NCI-H1105 (cell line): ENCODE data around the gene IGSF21.
A peak's percentile ranks its signal among the peaks of the same experiment; 100 is the strongest.

Experiments
- DNase-seq: peaks from one replicate; lab custom pipeline; 2025; lab: John Stamatoyannopoulos, UW

Gene IGSF21

GRCh38 chr1:18097206-18097605 is 10.4 kb upstream of the IGSF21 start:
- no peak for DNase-seq

GRCh38 chr1:18099026-18099425 is 8.6 kb upstream of the IGSF21 start:
- DNase-seq, result no peak

- no peak for DNase-seq
These were observed 7.5 kb upstream of the IGSF21 start for GRCh38 chr1:18100060-18100459.

- DNase-seq, result peak; percentile 42
These were observed 7.0 kb upstream of the IGSF21 start for GRCh38 chr1:18100491-18101063.

GRCh38 chr1:18101508-18101907 is 6.1 kb upstream of the IGSF21 start:
- DNase-seq, result no peak

- DNase-seq, result no peak
These were observed 3.7 kb upstream of the IGSF21 start for GRCh38 chr1:18103788-18104421.

- no peak for DNase-seq
These were observed 3.0 kb upstream of the IGSF21 start for GRCh38 chr1:18104546-18105100.

- DNase-seq, result no peak
These were observed 2.4 kb upstream of the IGSF21 start for GRCh38 chr1:18105196-18105595.

GRCh38 chr1:18108299-18109057 is 880 bp downstream of the IGSF21 start:
- DNase-seq, result no peak

GRCh38 chr1:18109058-18109755 is 1.6 kb downstream of the IGSF21 start:
- DNase-seq, result peak; percentile 61

GRCh38 chr1:18109756-18110597 is 2.4 kb downstream of the IGSF21 start:
- peak; percentile 69 for DNase-seq

GRCh38 chr1:18110598-18110939 is 3.0 kb downstream of the IGSF21 start:
- no peak for DNase-seq

- peak; percentile 29 for DNase-seq
These were observed 3.4 kb downstream of the IGSF21 start for GRCh38 chr1:18110968-18111367.

- no peak for DNase-seq
These were observed 4.2 kb downstream of the IGSF21 start for GRCh38 chr1:18111605-18112297.

- DNase-seq, result no peak
These were observed 5.0 kb downstream of the IGSF21 start for GRCh38 chr1:18112611-18113010.

- DNase-seq, result no peak
These were observed 7.3 kb downstream of the IGSF21 start for GRCh38 chr1:18114726-18115410.

GRCh38 chr1:18116777-18117176 is 9.2 kb downstream of the IGSF21 start:
- DNase-seq, result no peak

GRCh38 chr1:18118078-18118477 is 10.5 kb downstream of the IGSF21 start:
- peak; percentile 91 for DNase-seq

GRCh38 chr1:18118491-18118890 is 10.9 kb downstream of the IGSF21 start:
- peak; percentile 91 for DNase-seq

- no peak for DNase-seq
These were observed 11.7 kb downstream of the IGSF21 start for GRCh38 chr1:18119289-18119688.
